HepG2 (cell line): Measurements from ENCODE around the gene GPX7. TPM values are rescaled to one million over a fixed set of nuclear protein-coding genes. Genes with fewer than 3 reads are reported as not detected.

Source experiments
- CBX1 ChIP-seq: IDR thresholded peaks from one replicate; pipeline ENCODE4 v1.6.1; 2016; ENCODE audit warnings: antibody characterized with exemption, low read depth
- CCAR2 ChIP-seq: fragments of 200-400 bp; formaldehyde crosslinking; optimal IDR thresholded peaks from 2 replicates; pipeline ENCODE3; 2018; ENCODE audit warnings: low read depth, mild to moderate bottlenecking, low read length, moderate library complexity
- ELF3 ChIP-seq: IDR thresholded peaks from 2 replicates; pipeline ENCODE4 v1.6.1; 2016; ENCODE audit warnings: missing genetic modification reagents, missing compliant biosample characterization
- MAZ ChIP-seq, 2 experiments: sonication (generic) in 1 of 2; formaldehyde crosslinking in 1 of 2; IDR thresholded peaks; 2 replicates each; pipeline versions ENCODE4 v1.5.0 to v1.6.1; 2012 to 2020; ENCODE audit warnings: low read depth in 2 of 2, mild to moderate bottlenecking in 2 of 2, borderline replicate concordance in 1 of 2, improper control_type of control experiment in 1 of 2, low read length in 1 of 2, missing genetic modification reagents in 1 of 2, moderate library complexity in 1 of 2
- NFIC ChIP-seq: IDR thresholded peaks from 2 replicates; pipeline ENCODE4 v1.6.1; 2012; ENCODE audit warnings: mild to moderate bottlenecking, low read length, inconsistent platforms
- POLR2AphosphoS2 ChIP-seq: IDR thresholded peaks from 2 replicates; pipeline ENCODE4 v1.6.1; 2011; ENCODE audit warnings: low read depth, low read length, improper control_type of control experiment
- RFX3 ChIP-seq: IDR thresholded peaks from 2 replicates; pipeline ENCODE4 v1.6.1; 2016; ENCODE audit warnings: missing biosample characterization, missing genetic modification reagents
- TBP ChIP-seq: sonication (generic); formaldehyde crosslinking; IDR thresholded peaks from 2 replicates; pipeline ENCODE4 v1.5.0; 2020; ENCODE audit warnings: missing genetic modification reagents
- TMF1 ChIP-seq: sonication (generic); formaldehyde crosslinking; IDR thresholded peaks from 2 replicates; pipeline ENCODE4 v1.8.1; 2022; ENCODE audit warnings: low read depth, missing genetic modification reagents
- ZNF282 ChIP-seq: fragments of 450-650 bp; IDR thresholded peaks from 2 replicates; pipeline ENCODE4 v1.6.1; 2018; ENCODE audit not compliant: partially characterized antibody
- ZNF569 ChIP-seq: sonication (generic); formaldehyde crosslinking; IDR thresholded peaks from 2 replicates; pipeline ENCODE4 v1.5.0; 2020; ENCODE audit warnings: mild to moderate bottlenecking, missing genetic modification reagents, moderate library complexity, borderline replicate concordance
- ZNF768 ChIP-seq: sonication (generic); formaldehyde crosslinking; IDR thresholded peaks from 2 replicates; pipeline ENCODE4 v1.4.0; 2020; ENCODE audit warnings: missing genetic modification reagents
- polyA plus RNA-seq, 8 experiments: library from polyadenylated mRNA; depleted of rRNA in 3 of 8; stranded (reverse) in 7 of 8; unstranded in 1 of 8; fragments of >200 nt; fragmentation: Illumina TruSeq in 4 of 8; extraction: Trizol in 4 of 8; gene quantifications; 2 replicates each; pipeline versions ENCODE4 v1.2.1 to v1.2.3, GENCODE V29; 2011 to 2016; ENCODE audit warnings: low read depth in 4 of 8, missing spikeins in 1 of 8, mixed read lengths in 1 of 8; ENCODE audit not compliant: insufficient read depth in 1 of 8
- total RNA-seq, 5 experiments: library from RNA; depleted of rRNA; stranded (reverse); fragments of >200 nt; fragmentation: Illumina TruSeq; extraction: Trizol; gene quantifications; 2 replicates each; pipeline ENCODE4 v1.2.3, GENCODE V29; 2016; ENCODE audit warnings: low read depth in 1 of 5
- TF ChIP-seq, protein P1 (sequence below), 2 experiments: sonication (generic) in 1 of 2; formaldehyde crosslinking in 1 of 2; IDR thresholded peaks; 2 replicates each; pipeline versions ENCODE4 v1.4.0 to v1.6.1; 2016 to 2020; ENCODE audit warnings: borderline replicate concordance in 1 of 2, low read depth in 1 of 2, mild to moderate bottlenecking in 1 of 2, missing genetic modification reagents in 1 of 2
- TF ChIP-seq, protein P2 (sequence below): IDR thresholded peaks from 2 replicates; pipeline ENCODE4 v1.6.1; 2012; ENCODE audit warnings: inconsistent platforms
- TF ChIP-seq, protein P3 (sequence below): sonication (generic); formaldehyde crosslinking; IDR thresholded peaks from 2 replicates; pipeline ENCODE4 v1.5.1; 2020; ENCODE audit warnings: mild to moderate bottlenecking, missing genetic modification reagents, borderline replicate concordance
- TF ChIP-seq, protein P4 (sequence below): sonication (generic); formaldehyde crosslinking; conservative IDR thresholded peaks from 2 replicates; pipeline ENCODE4 v1.8.0; 2022; ENCODE audit warnings: mild to moderate bottlenecking, moderate library complexity, missing genetic modification reagents

Gene GPX7
- total and polyA plus RNA-seq, 2 of the 13 experiments (the other 11 are each of a cell fraction or from before 2014, with no cell fraction given): 14.1 to 16.2 TPM

DNA sequence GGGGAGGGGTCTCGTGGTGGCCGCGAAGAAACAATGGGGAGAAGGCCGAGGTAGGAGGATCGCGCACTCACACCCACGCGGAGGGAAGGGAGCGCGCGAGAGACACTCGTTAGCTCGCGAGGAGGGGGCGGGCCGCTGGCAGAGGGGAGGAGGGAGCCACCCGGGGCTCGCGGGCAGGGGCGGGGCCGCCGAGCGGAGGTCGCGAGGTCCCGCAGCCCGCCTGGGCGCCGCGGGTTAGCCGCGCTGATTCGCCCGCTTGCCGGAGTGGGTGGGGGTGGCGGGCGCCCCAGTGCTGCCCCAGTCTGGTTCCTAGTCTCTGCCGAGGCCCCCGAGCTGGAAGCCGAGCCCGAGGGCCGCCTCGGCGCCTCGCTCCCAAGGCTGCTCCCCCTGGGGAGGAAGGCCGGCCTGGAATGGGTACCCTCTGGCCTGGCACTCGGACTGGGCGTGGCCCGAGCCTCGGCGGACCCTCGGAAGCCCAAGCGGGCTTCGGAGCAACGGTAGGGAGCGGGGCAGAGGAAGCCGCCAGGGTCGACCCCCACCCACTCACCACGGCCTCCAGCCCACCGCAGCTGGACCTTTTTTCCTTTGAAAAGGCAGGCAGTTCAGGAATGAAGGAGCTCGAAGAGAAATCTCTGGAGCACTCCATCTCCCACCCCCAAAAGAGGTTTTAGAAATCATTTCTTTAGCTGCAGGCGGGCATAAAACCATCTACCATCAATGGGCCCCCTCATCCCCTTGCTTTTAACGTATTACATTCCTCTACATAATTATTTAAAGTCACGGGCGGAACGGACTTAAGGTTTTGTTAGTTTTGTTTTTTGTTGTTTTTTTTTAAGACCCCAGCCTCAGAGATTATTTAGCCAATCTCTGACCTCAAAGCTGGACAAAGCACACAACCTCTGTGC lies 48.6 kb upstream of the GPX7 start (continued):
- TF ChIP-seq, protein P1, sequence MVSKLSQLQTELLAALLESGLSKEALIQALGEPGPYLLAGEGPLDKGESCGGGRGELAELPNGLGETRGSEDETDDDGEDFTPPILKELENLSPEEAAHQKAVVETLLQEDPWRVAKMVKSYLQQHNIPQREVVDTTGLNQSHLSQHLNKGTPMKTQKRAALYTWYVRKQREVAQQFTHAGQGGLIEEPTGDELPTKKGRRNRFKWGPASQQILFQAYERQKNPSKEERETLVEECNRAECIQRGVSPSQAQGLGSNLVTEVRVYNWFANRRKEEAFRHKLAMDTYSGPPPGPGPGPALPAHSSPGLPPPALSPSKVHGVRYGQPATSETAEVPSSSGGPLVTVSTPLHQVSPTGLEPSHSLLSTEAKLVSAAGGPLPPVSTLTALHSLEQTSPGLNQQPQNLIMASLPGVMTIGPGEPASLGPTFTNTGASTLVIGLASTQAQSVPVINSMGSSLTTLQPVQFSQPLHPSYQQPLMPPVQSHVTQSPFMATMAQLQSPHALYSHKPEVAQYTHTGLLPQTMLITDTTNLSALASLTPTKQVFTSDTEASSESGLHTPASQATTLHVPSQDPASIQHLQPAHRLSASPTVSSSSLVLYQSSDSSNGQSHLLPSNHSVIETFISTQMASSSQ (IDR thresholded peaks at IDR 0.05; ENCODE audit: low read depth): no peak
- TF ChIP-seq, protein P1 (CRISPR knock-in tag; IDR thresholded peaks at IDR 0.05; ENCODE audit: borderline replicate concordance): 0 out of 2 replicates have a peak, but pooled peaks have one; percentile 44
- TF ChIP-seq, protein P2, sequence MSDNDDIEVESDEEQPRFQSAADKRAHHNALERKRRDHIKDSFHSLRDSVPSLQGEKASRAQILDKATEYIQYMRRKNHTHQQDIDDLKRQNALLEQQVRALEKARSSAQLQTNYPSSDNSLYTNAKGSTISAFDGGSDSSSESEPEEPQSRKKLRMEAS: peak; percentile 50; the same call in 1 of the 2 replicates
- TF ChIP-seq NFIC (no peak), ZNF282 (no peak), POLR2AphosphoS2 (no peak), ELF3 (CRISPR knock-in tag) (no peak), CBX1 (no peak), TMF1 (CRISPR knock-in tag) (0 out of 2 replicates have a peak, but pooled peaks have one; percentile 29), TBP (CRISPR knock-in tag) (no peak), RFX3 (CRISPR knock-in tag) (no peak), ZNF768 (CRISPR knock-in tag) (peak; percentile 75), CCAR2 (no peak), ZNF569 (no peak), MAZ (IDR thresholded peaks at IDR 0.05; ENCODE audit: borderline replicate concordance, low read depth, low read length) (no peak), MAZ (CRISPR knock-in tag; IDR thresholded peaks at IDR 0.05; ENCODE audit: low read depth) (no peak)
- TF ChIP-seq, protein P3, sequence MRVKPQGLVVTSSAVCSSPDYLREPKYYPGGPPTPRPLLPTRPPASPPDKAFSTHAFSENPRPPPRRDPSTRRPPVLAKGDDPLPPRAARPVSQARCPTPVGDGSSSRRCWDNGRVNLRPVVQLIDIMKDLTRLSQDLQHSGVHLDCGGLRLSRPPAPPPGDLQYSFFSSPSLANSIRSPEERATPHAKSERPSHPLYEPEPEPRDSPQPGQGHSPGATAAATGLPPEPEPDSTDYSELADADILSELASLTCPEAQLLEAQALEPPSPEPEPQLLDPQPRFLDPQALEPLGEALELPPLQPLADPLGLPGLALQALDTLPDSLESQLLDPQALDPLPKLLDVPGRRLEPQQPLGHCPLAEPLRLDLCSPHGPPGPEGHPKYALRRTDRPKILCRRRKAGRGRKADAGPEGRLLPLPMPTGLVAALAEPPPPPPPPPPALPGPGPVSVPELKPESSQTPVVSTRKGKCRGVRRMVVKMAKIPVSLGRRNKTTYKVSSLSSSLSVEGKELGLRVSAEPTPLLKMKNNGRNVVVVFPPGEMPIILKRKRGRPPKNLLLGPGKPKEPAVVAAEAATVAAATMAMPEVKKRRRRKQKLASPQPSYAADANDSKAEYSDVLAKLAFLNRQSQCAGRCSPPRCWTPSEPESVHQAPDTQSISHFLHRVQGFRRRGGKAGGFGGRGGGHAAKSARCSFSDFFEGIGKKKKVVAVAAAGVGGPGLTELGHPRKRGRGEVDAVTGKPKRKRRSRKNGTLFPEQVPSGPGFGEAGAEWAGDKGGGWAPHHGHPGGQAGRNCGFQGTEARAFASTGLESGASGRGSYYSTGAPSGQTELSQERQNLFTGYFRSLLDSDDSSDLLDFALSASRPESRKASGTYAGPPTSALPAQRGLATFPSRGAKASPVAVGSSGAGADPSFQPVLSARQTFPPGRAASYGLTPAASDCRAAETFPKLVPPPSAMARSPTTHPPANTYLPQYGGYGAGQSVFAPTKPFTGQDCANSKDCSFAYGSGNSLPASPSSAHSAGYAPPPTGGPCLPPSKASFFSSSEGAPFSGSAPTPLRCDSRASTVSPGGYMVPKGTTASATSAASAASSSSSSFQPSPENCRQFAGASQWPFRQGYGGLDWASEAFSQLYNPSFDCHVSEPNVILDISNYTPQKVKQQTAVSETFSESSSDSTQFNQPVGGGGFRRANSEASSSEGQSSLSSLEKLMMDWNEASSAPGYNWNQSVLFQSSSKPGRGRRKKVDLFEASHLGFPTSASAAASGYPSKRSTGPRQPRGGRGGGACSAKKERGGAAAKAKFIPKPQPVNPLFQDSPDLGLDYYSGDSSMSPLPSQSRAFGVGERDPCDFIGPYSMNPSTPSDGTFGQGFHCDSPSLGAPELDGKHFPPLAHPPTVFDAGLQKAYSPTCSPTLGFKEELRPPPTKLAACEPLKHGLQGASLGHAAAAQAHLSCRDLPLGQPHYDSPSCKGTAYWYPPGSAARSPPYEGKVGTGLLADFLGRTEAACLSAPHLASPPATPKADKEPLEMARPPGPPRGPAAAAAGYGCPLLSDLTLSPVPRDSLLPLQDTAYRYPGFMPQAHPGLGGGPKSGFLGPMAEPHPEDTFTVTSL (CRISPR knock-in tag): no peak
- TF ChIP-seq, protein P4, sequence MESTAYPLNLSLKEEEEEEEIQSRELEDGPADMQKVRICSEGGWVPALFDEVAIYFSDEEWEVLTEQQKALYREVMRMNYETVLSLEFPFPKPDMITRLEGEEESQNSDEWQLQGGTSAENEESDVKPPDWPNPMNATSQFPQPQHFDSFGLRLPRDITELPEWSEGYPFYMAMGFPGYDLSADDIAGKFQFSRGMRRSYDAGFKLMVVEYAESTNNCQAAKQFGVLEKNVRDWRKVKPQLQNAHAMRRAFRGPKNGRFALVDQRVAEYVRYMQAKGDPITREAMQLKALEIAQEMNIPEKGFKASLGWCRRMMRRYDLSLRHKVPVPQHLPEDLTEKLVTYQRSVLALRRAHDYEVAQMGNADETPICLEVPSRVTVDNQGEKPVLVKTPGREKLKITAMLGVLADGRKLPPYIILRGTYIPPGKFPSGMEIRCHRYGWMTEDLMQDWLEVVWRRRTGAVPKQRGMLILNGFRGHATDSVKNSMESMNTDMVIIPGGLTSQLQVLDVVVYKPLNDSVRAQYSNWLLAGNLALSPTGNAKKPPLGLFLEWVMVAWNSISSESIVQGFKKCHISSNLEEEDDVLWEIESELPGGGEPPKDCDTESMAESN (CRISPR knock-in tag): no peak
